Osteocyte (in vitro differentiated cells): ENCODE data around the gene RFX2. TPM values are rescaled to one million over a fixed set of nuclear protein-coding genes. Genes with fewer than 3 reads are reported as not detected.
A peak's percentile ranks its signal among the peaks of the same experiment; 100 is the strongest.

ENCODE experiments used
- DNase-seq: peaks from one replicate; pipeline ENCODE4 v3.0.0; 2021; ENCODE audit warnings: mixed read lengths; ENCODE audit not compliant: unreplicated experiment; ENCODE audit errors: extremely low spot score
- H3K27ac Mint-ChIP-seq: one replicate; pipeline ENCODE4 v1.8.0; 2021; ENCODE audit warnings: mild to moderate bottlenecking, mixed read lengths; ENCODE audit not compliant: unreplicated experiment
- H3K27me3 Mint-ChIP-seq: one replicate; pipeline ENCODE4 v1.8.0; 2021; ENCODE audit warnings: mixed read lengths; ENCODE audit not compliant: unreplicated experiment
- H3K36me3 Mint-ChIP-seq: one replicate; pipeline ENCODE4 v1.8.0; 2021; ENCODE audit warnings: mixed read lengths; ENCODE audit not compliant: unreplicated experiment
- H3K4me1 Mint-ChIP-seq: one replicate; pipeline ENCODE4 v1.8.0; 2021; ENCODE audit warnings: mixed read lengths; ENCODE audit not compliant: unreplicated experiment
- H3K4me3 Mint-ChIP-seq: one replicate; pipeline ENCODE4 v1.8.0; 2021; ENCODE audit warnings: mild to moderate bottlenecking, moderate library complexity, mixed read lengths; ENCODE audit not compliant: unreplicated experiment
- H3K9me3 Mint-ChIP-seq: one replicate; pipeline ENCODE4 v1.8.0; 2021; ENCODE audit warnings: mixed read lengths; ENCODE audit not compliant: unreplicated experiment
- CTCF ChIP-seq: fragments of 200-600 bp; sonication (generic); IDR thresholded peaks from 2 replicates; pipeline ENCODE4 v1.5.0; 2021; ENCODE audit warnings: antibody characterized with exemption, mild to moderate bottlenecking, moderate library complexity
- total RNA-seq: library from RNA; stranded (reverse); gene quantifications from 2 replicates; pipeline ENCODE4 v1.2.1, GENCODE V29; 2021

Gene RFX2
- total RNA-seq, 1 donor from 2014 or later: 5.3 TPM

- TF ChIP-seq CTCF: no peak
- no peak overlapping the region for H3K4me3 Mint-ChIP-seq
- H3K27ac Mint-ChIP-seq: peak overlapping the region; percentile 20
- H3K4me1 Mint-ChIP-seq: peaks cover 44% of the 10 kb centered on the region
- no peaks in the 10 kb centered on the region for H3K27me3 Mint-ChIP-seq
- H3K9me3 Mint-ChIP-seq: no peaks in the 10 kb centered on the region
- H3K36me3 Mint-ChIP-seq: no peaks in the 10 kb centered on the region
- DNase-seq: peak; percentile 21
Observed at GRCh38 chr19:6071875-6072274, 38.4 kb downstream of the RFX2 start.

- H3K36me3 Mint-ChIP-seq: no peaks in the 10 kb centered on the region
Observed at GRCh38 chr19:6070720-6071485, 39.4 kb downstream of the RFX2 start.

GRCh38 chr19:6070207-6070681 is 40.1 kb downstream of the RFX2 start:
- Mint-ChIP-seq H3K27ac (peak overlapping the region; percentile 91), H3K4me1 (peaks cover 46% of the 10 kb centered on the region), H3K4me3 (no peak overlapping the region), H3K9me3 (no peaks in the 10 kb centered on the region), H3K27me3 (no peaks in the 10 kb centered on the region), H3K36me3 (no peaks in the 10 kb centered on the region)
- no peak for TF ChIP-seq CTCF
- no peak for DNase-seq

More at GRCh38 chr19:6070720-6071485, 39.4 kb downstream of the RFX2 start:
- Mint-ChIP-seq H3K27me3 (no peaks in the 10 kb centered on the region), H3K4me3 (no peak overlapping the region), H3K27ac (peak overlapping the region; percentile 91), H3K9me3 (no peaks in the 10 kb centered on the region), H3K4me1 (peaks cover 48% of the 10 kb centered on the region)
- no peak for TF ChIP-seq CTCF
- DNase-seq: no peak

- H3K4me3 Mint-ChIP-seq: no peak overlapping the region
Observed at GRCh38 chr19:6069268-6069791, 41.0 kb downstream of the RFX2 start.

More at GRCh38 chr19:6069268-6069791, 41.0 kb downstream of the RFX2 start:
- TF ChIP-seq CTCF: no peak
- Mint-ChIP-seq H3K27me3 (no peaks in the 10 kb centered on the region), H3K4me1 (peaks cover 43% of the 10 kb centered on the region), H3K27ac (peak overlapping the region; percentile 67), H3K36me3 (no peaks in the 10 kb centered on the region), H3K9me3 (no peaks in the 10 kb centered on the region)
- DNase-seq: no peak
